Chondrocyte (in vitro differentiated cells): ENCODE measurements around the gene TEX44. TPM values are rescaled to one million over a fixed set of nuclear protein-coding genes. Genes with fewer than 3 reads are reported as not detected.
A peak's percentile ranks its signal among the peaks of the same experiment; 100 is the strongest.

Experiments used
- DNase-seq: peaks from one replicate; pipeline ENCODE4 v3.0.0; 2021; ENCODE audit warnings: mixed read lengths, low spot score
- H3K27ac Mint-ChIP-seq: one replicate; pipeline ENCODE4 v1.8.0; 2021; ENCODE audit warnings: mild to moderate bottlenecking, moderate library complexity, mixed read lengths; ENCODE audit not compliant: unreplicated experiment
- H3K27me3 Mint-ChIP-seq: 2 replicates; pipeline ENCODE4 v1.8.0; 2021; ENCODE audit warnings: low read depth, mixed read lengths
- H3K36me3 Mint-ChIP-seq: 2 replicates; pipeline ENCODE4 v1.8.0; 2021; ENCODE audit warnings: low read depth, mixed read lengths
- H3K4me1 Mint-ChIP-seq: 2 replicates; pipeline ENCODE4 v1.8.0; 2021; ENCODE audit warnings: low read depth, mild to moderate bottlenecking, mixed read lengths
- H3K4me3 Mint-ChIP-seq: one replicate; pipeline ENCODE4 v1.8.0; 2021; ENCODE audit warnings: mild to moderate bottlenecking, moderate library complexity, mixed read lengths; ENCODE audit not compliant: unreplicated experiment
- H3K9me3 Mint-ChIP-seq: 2 replicates; pipeline ENCODE4 v1.8.0; 2021; ENCODE audit warnings: low read depth, mixed read lengths
- CTCF ChIP-seq: fragments of 200-600 bp; sonication (generic); IDR thresholded peaks from 2 replicates; pipeline ENCODE4 v1.5.0; 2021; ENCODE audit warnings: antibody characterized with exemption, mild to moderate bottlenecking, moderate library complexity
- total RNA-seq: library from RNA; stranded (reverse); gene quantifications from 3 replicates; pipeline ENCODE4 v1.2.1, GENCODE V29; 2021

The TEX44 gene
- total RNA-seq, 1 donor from 2014 or later: not detected

GRCh38 chr2:231627384-231628120 lies 34.9 kb downstream of the TEX44 start:
- Mint-ChIP-seq H3K36me3 (no peaks in the 10 kb centered on the region), H3K27me3 (no peaks in the 10 kb centered on the region), H3K27ac (peak overlapping the region; percentile 100), H3K4me3 (peak overlapping the region; percentile 75), H3K4me1 (peaks cover 22% of the 10 kb centered on the region), H3K9me3 (no peaks in the 10 kb centered on the region)
- no peak for DNase-seq
- no peak for TF ChIP-seq CTCF

- H3K4me3 Mint-ChIP-seq: no peak overlapping the region
- H3K36me3 Mint-ChIP-seq: no peaks in the 10 kb centered on the region
- H3K4me1 Mint-ChIP-seq: peaks cover 28% of the 10 kb centered on the region
- no peaks in the 10 kb centered on the region for H3K9me3 Mint-ChIP-seq
- TF ChIP-seq CTCF: no peak
- peak overlapping the region; percentile 9 for H3K27ac Mint-ChIP-seq
- no peaks in the 10 kb centered on the region for H3K27me3 Mint-ChIP-seq
- no peak for DNase-seq
Observed at GRCh38 chr2:231632559-231633142, 40.0 kb downstream of the TEX44 start.

- H3K4me1 Mint-ChIP-seq: peaks cover 21% of the 10 kb centered on the region
- peak overlapping the region; percentile 6 for H3K27ac Mint-ChIP-seq
- no peak overlapping the region for H3K4me3 Mint-ChIP-seq
- H3K27me3 Mint-ChIP-seq: no peaks in the 10 kb centered on the region
- no peak for DNase-seq
- H3K9me3 Mint-ChIP-seq: no peaks in the 10 kb centered on the region
- no peaks in the 10 kb centered on the region for H3K36me3 Mint-ChIP-seq
- no peak for TF ChIP-seq CTCF
Observed at GRCh38 chr2:231633241-231633976, 40.7 kb downstream of the TEX44 start.

GRCh38 chr2:231634412-231634811 lies 41.7 kb downstream of the TEX44 start:
- peaks cover 26% of the 10 kb centered on the region for H3K4me1 Mint-ChIP-seq
- no peak overlapping the region for H3K27ac Mint-ChIP-seq
- H3K27me3 Mint-ChIP-seq: no peaks in the 10 kb centered on the region
- no peak for TF ChIP-seq CTCF
- no peak overlapping the region for H3K4me3 Mint-ChIP-seq
- DNase-seq: no peak
- no peaks in the 10 kb centered on the region for H3K9me3 Mint-ChIP-seq
- no peaks in the 10 kb centered on the region for H3K36me3 Mint-ChIP-seq
